H1 (cell line): Measurements from ENCODE around the gene MAP1A. TPM values are rescaled to one million over a fixed set of nuclear protein-coding genes. Genes with fewer than 3 reads are reported as not detected.

Experiments
- CTCF ChIA-PET: fragments of 300-600 bp; sonication (Branson Sonifier 250); formaldehyde crosslinking; loops from one replicate; lab custom pipeline; 2021; ENCODE audit not compliant: partially characterized antibody; lab: Charles Lee
- POLR2A ChIA-PET: fragments of 300-600 bp; sonication (Branson Sonifier 250); formaldehyde crosslinking; loops from one replicate; lab custom pipeline; 2021; ENCODE audit warnings: inconsistent platforms; ENCODE audit not compliant: partially characterized antibody; lab: Charles Lee
- DNase-seq, 2 experiments: peaks; one replicate each; pipeline versions ENCODE4 v3.0.0 to v3.0.0-alpha.2; 2010 to 2022; ENCODE audit warnings: low spot score in 2 of 2, low read depth in 1 of 2, mixed read lengths in 1 of 2
- FAIRE-seq: peaks from 2 replicates; lab custom pipeline; 2011; peaks lifted over from hg19 to GRCh38; lab: Jason Lieb, UNC
- H2AFZ ChIP-seq: 2 replicates; pipeline ENCODE4 v1.8.1; 2012; ENCODE audit warnings: low read length, inconsistent platforms
- H2AK5ac ChIP-seq: 2 replicates; pipeline ENCODE4 v1.6.1; 2013; ENCODE audit warnings: low read depth, low read length
- H2BK120ac ChIP-seq: replicated peaks from 2 replicates; pipeline ENCODE3; 2013; ENCODE audit warnings: low read depth, low read length, inconsistent platforms
- H2BK12ac ChIP-seq: 2 replicates; pipeline ENCODE4 v1.6.1; 2013; ENCODE audit warnings: low read depth, low read length
- H2BK15ac ChIP-seq: 2 replicates; pipeline ENCODE4 v1.6.1; 2013; ENCODE audit warnings: low read length
- H2BK20ac ChIP-seq: 2 replicates; pipeline ENCODE4 v1.6.1; 2013; ENCODE audit warnings: low read length
- H2BK5ac ChIP-seq: 2 replicates; pipeline ENCODE4 v1.6.1; 2013; ENCODE audit warnings: low read depth, low read length
- H3K14ac ChIP-seq: 2 replicates; pipeline ENCODE4 v1.6.1; 2013; ENCODE audit warnings: inconsistent platforms; ENCODE audit not compliant: insufficient read length
- H3K18ac ChIP-seq: 2 replicates; pipeline ENCODE4 v1.6.1; 2013; ENCODE audit warnings: low read length; ENCODE audit errors: extremely low read depth
- H3K23ac ChIP-seq: 2 replicates; pipeline ENCODE4 v1.6.1; 2013; ENCODE audit warnings: inconsistent platforms; ENCODE audit not compliant: insufficient read length
- H3K23me2 ChIP-seq: 2 replicates; pipeline ENCODE4 v1.6.1; 2013; ENCODE audit warnings: low read depth, low read length
- H3K27ac ChIP-seq: 2 replicates; pipeline ENCODE4 v1.6.1; 2011; ENCODE audit warnings: low read depth, low read length, inconsistent platforms
- H3K27me3 ChIP-seq, 4 experiments: replicated peaks in 1 of 4; 1 replicate in 1 of 4; 2 replicates in 3 of 4; pipeline versions ENCODE4 v1.6.1 to v1.8.1; 2011 to 2013; ENCODE audit warnings: low read length in 3 of 4, mild to moderate bottlenecking in 3 of 4, inconsistent platforms in 2 of 4, mixed read lengths in 2 of 4, moderate library complexity in 1 of 4; ENCODE audit not compliant: control insufficient read depth in 3 of 4, insufficient read depth in 3 of 4; ENCODE audit errors: extremely low read depth in 1 of 4
- H3K36me3 ChIP-seq, 4 experiments: 2 replicates each; pipeline versions ENCODE4 v1.6.1 to v1.8.1; 2011 to 2013; ENCODE audit warnings: mild to moderate bottlenecking in 4 of 4, low read length in 3 of 4, moderate library complexity in 2 of 4, control low read depth in 1 of 4, inconsistent platforms in 1 of 4; ENCODE audit not compliant: insufficient read depth in 4 of 4, control insufficient read depth in 2 of 4
- H3K4ac ChIP-seq: replicated peaks from 2 replicates; pipeline ENCODE3; 2013; ENCODE audit warnings: low read length, low read depth, mixed read lengths, inconsistent platforms; ENCODE audit not compliant: insufficient read length
- H3K4me1 ChIP-seq, 4 experiments: replicated peaks in 1 of 4; 1 replicate in 1 of 4; 2 replicates in 3 of 4; pipeline versions ENCODE4 v1.6.1 to v1.8.1; 2011 to 2013; ENCODE audit warnings: low read length in 3 of 4, inconsistent platforms in 2 of 4, mixed read lengths in 1 of 4; ENCODE audit not compliant: insufficient read depth in 4 of 4, control insufficient read depth in 3 of 4
- H3K4me2 ChIP-seq, 2 experiments: 2 replicates each; pipeline versions ENCODE4 v1.6.1 to v1.8.1; 2011 to 2013; ENCODE audit warnings: low read depth in 2 of 2, low read length in 2 of 2, control low read depth in 1 of 2, inconsistent platforms in 1 of 2, mild to moderate bottlenecking in 1 of 2; ENCODE audit not compliant: insufficient read depth in 1 of 2
- H3K4me3 ChIP-seq, 4 experiments: fragments of 200-600, 300-600 bp in 1 of 4; sonication (generic), shearing (Covaris generic), sonication (Bioruptor Twin) in 1 of 4; 2 replicates each; pipeline versions ENCODE4 v1.5.1 to v1.8.1; 2011 to 2016; ENCODE audit warnings: low read length in 4 of 4, low read depth in 3 of 4, control low read depth in 2 of 4, inconsistent platforms in 2 of 4, mild to moderate bottlenecking in 2 of 4, mixed read lengths in 1 of 4, moderate library complexity in 1 of 4; ENCODE audit not compliant: insufficient read depth in 2 of 4; ENCODE audit errors: extremely low read depth in 1 of 4
- H3K56ac ChIP-seq: replicated peaks from 2 replicates; pipeline ENCODE3; 2013; ENCODE audit warnings: low read depth, mild to moderate bottlenecking, mixed read lengths, low read length, inconsistent platforms; ENCODE audit not compliant: insufficient read length
- H3K79me1 ChIP-seq: 2 replicates; pipeline ENCODE4 v1.6.1; 2013; ENCODE audit warnings: low read depth, low read length, control low read depth
- H3K79me2 ChIP-seq, 2 experiments: 2 replicates each; pipeline versions ENCODE4 v1.6.1 to v1.8.1; 2012 to 2013; ENCODE audit warnings: low read length in 2 of 2, mild to moderate bottlenecking in 2 of 2, inconsistent platforms in 1 of 2; ENCODE audit not compliant: insufficient read depth in 2 of 2, control insufficient read depth in 1 of 2
- H3K9ac ChIP-seq, 4 experiments: replicated peaks in 1 of 4; 1 replicate in 1 of 4; 2 replicates in 3 of 4; pipeline versions ENCODE4 v1.6.1 to v1.8.1; 2011 to 2013; ENCODE audit warnings: low read depth in 3 of 4, low read length in 3 of 4, control low read depth in 2 of 4, mild to moderate bottlenecking in 2 of 4, moderate library complexity in 2 of 4, inconsistent platforms in 1 of 4; ENCODE audit errors: extremely low read depth in 1 of 4
- H3K9me3 ChIP-seq, 2 experiments: 2 replicates each; pipeline versions ENCODE4 v1.6.1 to v1.8.1; 2012 to 2013; ENCODE audit warnings: mild to moderate bottlenecking in 2 of 2, moderate library complexity in 2 of 2, control low read depth in 1 of 2, inconsistent platforms in 1 of 2, low read depth in 1 of 2, low read length in 1 of 2, mixed read lengths in 1 of 2; ENCODE audit not compliant: insufficient read depth in 2 of 2
- H4K20me1 ChIP-seq, 2 experiments: replicated peaks in 1 of 2; 2 replicates each; pipeline versions ENCODE3 to v1.8.1; 2011 to 2013; ENCODE audit warnings: inconsistent platforms in 2 of 2, low read length in 2 of 2, mild to moderate bottlenecking in 1 of 2; ENCODE audit not compliant: insufficient read depth in 2 of 2, control insufficient read depth in 1 of 2
- H4K5ac ChIP-seq: 2 replicates; pipeline ENCODE4 v1.6.1; 2013; ENCODE audit warnings: low read length, low read depth, mixed read lengths, inconsistent platforms; ENCODE audit not compliant: insufficient read length
- H4K8ac ChIP-seq: 2 replicates; pipeline ENCODE4 v1.8.0; 2013; ENCODE audit warnings: mild to moderate bottlenecking, moderate library complexity, low read length, inconsistent platforms; ENCODE audit not compliant: insufficient read depth; ENCODE audit errors: extremely low read depth
- H4K91ac ChIP-seq: replicated peaks from 2 replicates; pipeline ENCODE3; 2013; ENCODE audit warnings: low read length, mixed read lengths, inconsistent platforms; ENCODE audit not compliant: insufficient read length
- BCL11A ChIP-seq, 2 experiments: IDR thresholded peaks; one replicate each; pipeline ENCODE4 v1.6.1; 2011; ENCODE audit warnings: low read depth in 2 of 2, low read length in 2 of 2, mild to moderate bottlenecking in 2 of 2
- RAD21 ChIP-seq, 2 experiments: IDR thresholded peaks in 1 of 2; conservative IDR thresholded peaks in 1 of 2; 2 replicates each; pipeline ENCODE4 v1.6.1; 2011; ENCODE audit warnings: low read depth in 2 of 2, low read length in 2 of 2, improper control_type of control experiment in 1 of 2, inconsistent platforms in 1 of 2, mild to moderate bottlenecking in 1 of 2, moderate library complexity in 1 of 2
- WGBS, 2 experiments: shearing (Covaris generic) in 1 of 2; methylation state at CpG; one replicate each; pipeline versions ENCODE4 v1.1.6 to v1.1.7; 2013 to 2015; ENCODE audit warnings: low lambda C conversion rate in 2 of 2, mixed read lengths in 2 of 2, inconsistent platforms in 1 of 2, low coverage in 1 of 2, missing lambda C conversion rate in 1 of 2; ENCODE audit not compliant: insufficient replicate concordance in 2 of 2, insufficient coverage in 1 of 2, insufficient read length in 1 of 2; ENCODE audit errors: extremely low coverage in 1 of 2, missing lambda C conversion rate in 1 of 2; 5-methylcytosine and 5-hydroxymethylcytosine counted together
- polyA plus RNA-seq, 7 experiments: library from polyadenylated mRNA; depleted of rRNA in 3 of 7; stranded (reverse) in 5 of 7; unstranded in 2 of 7; fragments of >200 nt in 5 of 7; fragments of 200-250 nt in 2 of 7; gene quantifications; 1 replicate in 5 of 7; 2 replicates in 1 of 7; 4 replicates in 1 of 7; pipeline versions ENCODE4 v1.2.1 to v1.2.3, GENCODE V29; 2011 to 2013; ENCODE audit warnings: missing spikeins in 2 of 7, mixed read lengths in 2 of 7
- total RNA-seq: library from RNA; stranded (reverse); fragmentation: NEBNext Ultra II Directional; extraction: Animal tissue kit (Norgen Biotek cat#: 25700); gene quantifications from 2 replicates; pipeline ENCODE4 v1.2.1, GENCODE V29; 2021

MAP1A gene
- total and polyA plus RNA-seq, 2 of the 8 experiments (the other 6 are each of a cell fraction or from before 2014, with no cell fraction given): 0.80 to 2.4 TPM

DNA sequence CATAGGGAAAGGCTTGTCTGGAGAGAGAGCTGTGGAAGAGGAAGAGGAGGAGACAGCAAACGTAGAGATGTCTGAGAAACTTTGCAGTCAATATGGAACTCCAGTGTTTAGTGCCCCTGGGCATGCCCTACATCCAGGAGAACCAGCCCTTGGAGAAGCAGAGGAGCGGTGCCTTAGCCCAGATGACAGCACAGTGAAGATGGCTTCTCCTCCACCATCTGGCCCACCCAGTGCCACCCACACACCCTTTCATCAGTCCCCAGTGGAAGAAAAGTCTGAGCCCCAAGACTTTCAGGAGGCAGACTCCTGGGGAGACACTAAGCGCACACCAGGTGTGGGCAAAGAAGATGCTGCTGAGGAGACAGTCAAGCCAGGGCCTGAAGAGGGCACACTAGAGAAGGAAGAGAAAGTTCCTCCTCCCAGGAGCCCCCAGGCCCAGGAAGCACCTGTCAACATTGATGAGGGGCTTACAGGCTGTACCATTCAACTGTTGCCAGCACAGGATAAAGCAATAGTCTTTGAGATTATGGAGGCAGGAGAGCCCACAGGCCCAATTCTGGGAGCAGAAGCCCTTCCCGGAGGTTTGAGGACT, 6.9 kb downstream of the MAP1A start:
- H3K79me2 ChIP-seq: no peaks in the 10 kb centered on the region
- H2BK20ac ChIP-seq: no peak overlapping the region
- DNase-seq (no peak), FAIRE-seq (no peak)
- 84% methylated on average over 4 of the region's 4 CpGs; no CpG with 5 or more reads in 1 of the 2 experiments for WGBS, 2 experiments
- H2BK15ac ChIP-seq: no peak overlapping the region
- H3K79me1 ChIP-seq: no peaks in the 10 kb centered on the region
- no peak overlapping the region for H4K91ac ChIP-seq
- H3K4me2 ChIP-seq: no peak overlapping the region
- H4K5ac ChIP-seq: no peak overlapping the region
- no peak overlapping the region for H3K9ac ChIP-seq
- no peak overlapping the region for H3K14ac ChIP-seq
- no peak overlapping the region for H3K27ac ChIP-seq
- no peak overlapping the region for H3K4me3 ChIP-seq
- no peak overlapping the region for H2AFZ ChIP-seq
- no peaks in the 10 kb centered on the region for H3K23me2 ChIP-seq
- no peaks in the 10 kb centered on the region for H4K20me1 ChIP-seq
- no peak overlapping the region for H2BK5ac ChIP-seq
- no peaks in the 10 kb centered on the region for H3K9me3 ChIP-seq
- no peak overlapping the region for H4K8ac ChIP-seq
- H3K4ac ChIP-seq: no peak overlapping the region
- no peak overlapping the region for H2AK5ac ChIP-seq
- CTCF ChIA-PET: interaction anchor here (0.6 to 3.3 kb wide), 2 partner anchors 11 to 38 kb away, joined by 3 to 26 read pairs; no protein-coding TSS in a partner anchor
- H3K4me1 ChIP-seq: peaks cover 0 to 4% (median 0%) of the 10 kb centered on the region in 4 experiments; a peak in 1 of 7 replicates
- H3K36me3 ChIP-seq: no peaks in the 10 kb centered on the region
- H3K18ac ChIP-seq: no peak overlapping the region
- H2BK120ac ChIP-seq: no peak overlapping the region
- no peak overlapping the region for H3K56ac ChIP-seq
- H2BK12ac ChIP-seq: no peak overlapping the region
- TF ChIP-seq BCL11A (IDR thresholded peaks at IDR 0.05; ENCODE audit: low read depth in 2 of 2, low read length in 2 of 2) (no peak), RAD21 (IDR thresholded peaks at IDR 0.05 in 1 of 2, conservative IDR thresholded peaks at IDR 0.05 in 1 of 2; ENCODE audit: low read depth in 2 of 2, low read length in 2 of 2) (peak; percentile 9 to 13; a peak in 2 of 4 replicates)
- TF ChIP-seq, all 59 proteins: peak for 1
- peaks cover 0 to 14% (median 11%) of the 10 kb centered on the region in 4 experiments; a peak in 5 of 7 replicates for H3K27me3 ChIP-seq
- no peak overlapping the region for H3K23ac ChIP-seq
- POLR2A ChIA-PET: interaction anchor here (0.7 kb wide), 1 partner anchor 11 kb away, joined by 3 read pairs; no protein-coding TSS in a partner anchor
